SK-N-SH (cell line): ENCODE measurements around the gene TSPAN31.

Experiments
- EZH2phosphoT487 ChIP-seq: fragments of 200-600 bp; sonication (generic); IDR thresholded peaks from 2 replicates; pipeline ENCODE4 v1.6.1; 2017; ENCODE audit warnings: low read depth, mixed run types, mild to moderate bottlenecking, antibody characterized with exemption, moderate library complexity, borderline replicate concordance
- GATA2 ChIP-seq: sonication (generic); formaldehyde crosslinking; IDR thresholded peaks from 2 replicates; pipeline ENCODE4 v1.5.0; 2020; ENCODE audit warnings: mild to moderate bottlenecking, missing genetic modification reagents
- NRF1 ChIP-seq: IDR thresholded peaks from 2 replicates; pipeline ENCODE4 v1.6.1; 2012; ENCODE audit warnings: low read depth, mild to moderate bottlenecking, low read length
- POLR2AphosphoS5 ChIP-seq: IDR thresholded peaks from 2 replicates; pipeline ENCODE4 v1.6.1; 2012; ENCODE audit warnings: low read depth, low read length
- RFX5 ChIP-seq: IDR thresholded peaks from 2 replicates; pipeline ENCODE4 v1.6.1; 2012; ENCODE audit warnings: mild to moderate bottlenecking, improper control_type of control experiment, low read length
- RXRA ChIP-seq: IDR thresholded peaks from 2 replicates; pipeline ENCODE4 v1.4.0; 2012; ENCODE audit warnings: low read depth, mild to moderate bottlenecking, borderline replicate concordance
- TAF1 ChIP-seq: IDR thresholded peaks from 2 replicates; pipeline ENCODE4 v1.6.1; 2012; ENCODE audit warnings: low read depth, mild to moderate bottlenecking, low read length, moderate library complexity, borderline replicate concordance
- YY1 ChIP-seq: IDR thresholded peaks from 2 replicates; pipeline ENCODE4 v1.4.0; 2012; ENCODE audit warnings: low read depth, mild to moderate bottlenecking
- TF ChIP-seq, protein P1 (sequence below): IDR thresholded peaks from 2 replicates; pipeline ENCODE4 v1.6.1; 2012; ENCODE audit warnings: mild to moderate bottlenecking, low read depth, low read length, moderate library complexity
- TF ChIP-seq, protein P2 (sequence below): fragments of 200-600 bp; sonication (generic); IDR thresholded peaks from 2 replicates; pipeline ENCODE4 v1.6.1; 2017; ENCODE audit warnings: antibody characterized with exemption, mild to moderate bottlenecking, moderate library complexity

DNA sequence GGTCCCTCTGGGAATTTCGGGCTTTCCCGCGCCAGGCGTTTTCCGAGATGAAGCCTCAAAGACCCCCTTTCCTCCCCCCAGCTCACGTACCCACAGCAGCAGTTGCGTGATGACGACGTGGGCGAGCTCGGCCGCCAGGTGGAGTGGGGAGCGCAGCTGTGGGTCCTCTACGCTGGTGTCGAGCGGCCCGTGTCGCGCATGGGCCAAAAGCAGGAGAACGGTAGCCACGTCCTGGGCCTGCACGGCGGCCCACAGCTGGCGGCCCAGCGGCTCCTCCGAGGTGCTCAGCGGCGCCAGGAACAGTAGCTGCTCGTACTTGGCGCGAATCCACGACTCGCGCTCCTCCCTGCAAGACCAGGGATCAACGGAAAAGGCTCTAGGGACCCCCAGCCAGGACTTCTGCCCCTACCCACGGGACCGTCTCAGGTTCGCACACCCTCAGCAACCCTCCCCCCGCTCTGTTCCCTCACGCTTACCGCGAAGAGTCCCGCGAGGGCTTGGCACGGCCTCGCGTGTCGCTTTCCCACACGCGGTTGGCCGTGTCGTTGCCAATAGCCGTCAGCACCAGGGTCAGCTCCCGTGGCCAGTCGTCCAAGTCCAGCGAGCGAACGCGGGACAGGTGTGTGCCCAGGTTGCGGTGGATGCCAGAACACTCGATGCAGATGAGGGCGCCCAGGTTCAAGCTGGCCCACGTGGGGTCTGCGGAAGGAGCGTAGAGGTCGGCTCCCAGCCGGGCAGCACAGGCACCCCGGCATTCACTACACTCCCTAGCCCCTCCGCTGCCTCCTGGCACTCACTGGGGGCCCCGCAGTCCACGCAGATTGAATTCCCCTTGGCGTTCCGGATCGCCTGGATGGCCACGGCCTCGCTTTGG is 17.7 kb upstream of the TSPAN31 start:
- TF ChIP-seq, protein P1, sequence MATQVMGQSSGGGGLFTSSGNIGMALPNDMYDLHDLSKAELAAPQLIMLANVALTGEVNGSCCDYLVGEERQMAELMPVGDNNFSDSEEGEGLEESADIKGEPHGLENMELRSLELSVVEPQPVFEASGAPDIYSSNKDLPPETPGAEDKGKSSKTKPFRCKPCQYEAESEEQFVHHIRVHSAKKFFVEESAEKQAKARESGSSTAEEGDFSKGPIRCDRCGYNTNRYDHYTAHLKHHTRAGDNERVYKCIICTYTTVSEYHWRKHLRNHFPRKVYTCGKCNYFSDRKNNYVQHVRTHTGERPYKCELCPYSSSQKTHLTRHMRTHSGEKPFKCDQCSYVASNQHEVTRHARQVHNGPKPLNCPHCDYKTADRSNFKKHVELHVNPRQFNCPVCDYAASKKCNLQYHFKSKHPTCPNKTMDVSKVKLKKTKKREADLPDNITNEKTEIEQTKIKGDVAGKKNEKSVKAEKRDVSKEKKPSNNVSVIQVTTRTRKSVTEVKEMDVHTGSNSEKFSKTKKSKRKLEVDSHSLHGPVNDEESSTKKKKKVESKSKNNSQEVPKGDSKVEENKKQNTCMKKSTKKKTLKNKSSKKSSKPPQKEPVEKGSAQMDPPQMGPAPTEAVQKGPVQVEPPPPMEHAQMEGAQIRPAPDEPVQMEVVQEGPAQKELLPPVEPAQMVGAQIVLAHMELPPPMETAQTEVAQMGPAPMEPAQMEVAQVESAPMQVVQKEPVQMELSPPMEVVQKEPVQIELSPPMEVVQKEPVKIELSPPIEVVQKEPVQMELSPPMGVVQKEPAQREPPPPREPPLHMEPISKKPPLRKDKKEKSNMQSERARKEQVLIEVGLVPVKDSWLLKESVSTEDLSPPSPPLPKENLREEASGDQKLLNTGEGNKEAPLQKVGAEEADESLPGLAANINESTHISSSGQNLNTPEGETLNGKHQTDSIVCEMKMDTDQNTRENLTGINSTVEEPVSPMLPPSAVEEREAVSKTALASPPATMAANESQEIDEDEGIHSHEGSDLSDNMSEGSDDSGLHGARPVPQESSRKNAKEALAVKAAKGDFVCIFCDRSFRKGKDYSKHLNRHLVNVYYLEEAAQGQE = peak; percentile 86
- TF ChIP-seq TAF1 = no peak
- TF ChIP-seq, protein P2, sequence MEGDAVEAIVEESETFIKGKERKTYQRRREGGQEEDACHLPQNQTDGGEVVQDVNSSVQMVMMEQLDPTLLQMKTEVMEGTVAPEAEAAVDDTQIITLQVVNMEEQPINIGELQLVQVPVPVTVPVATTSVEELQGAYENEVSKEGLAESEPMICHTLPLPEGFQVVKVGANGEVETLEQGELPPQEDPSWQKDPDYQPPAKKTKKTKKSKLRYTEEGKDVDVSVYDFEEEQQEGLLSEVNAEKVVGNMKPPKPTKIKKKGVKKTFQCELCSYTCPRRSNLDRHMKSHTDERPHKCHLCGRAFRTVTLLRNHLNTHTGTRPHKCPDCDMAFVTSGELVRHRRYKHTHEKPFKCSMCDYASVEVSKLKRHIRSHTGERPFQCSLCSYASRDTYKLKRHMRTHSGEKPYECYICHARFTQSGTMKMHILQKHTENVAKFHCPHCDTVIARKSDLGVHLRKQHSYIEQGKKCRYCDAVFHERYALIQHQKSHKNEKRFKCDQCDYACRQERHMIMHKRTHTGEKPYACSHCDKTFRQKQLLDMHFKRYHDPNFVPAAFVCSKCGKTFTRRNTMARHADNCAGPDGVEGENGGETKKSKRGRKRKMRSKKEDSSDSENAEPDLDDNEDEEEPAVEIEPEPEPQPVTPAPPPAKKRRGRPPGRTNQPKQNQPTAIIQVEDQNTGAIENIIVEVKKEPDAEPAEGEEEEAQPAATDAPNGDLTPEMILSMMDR = 0 out of 2 replicates have a peak, but pooled peaks have one; percentile 18
- TF ChIP-seq NRF1 = no peak
- no peak for TF ChIP-seq GATA2 (CRISPR knock-in tag)
- no peak for TF ChIP-seq YY1
- TF ChIP-seq RFX5 = no peak
- no peak for TF ChIP-seq POLR2AphosphoS5
- TF ChIP-seq RXRA = no peak
- no peak for TF ChIP-seq EZH2phosphoT487
